T-helper 1 cell treated with Interleukin-12 subunit alpha and Interleukin-12 subunit beta and Interleukin-4 antibody, amounts not matched to agents 30 ng/mL and 1 ng/mL, for 36 hours (primary cell): ENCODE data around the gene PRPF18. TPM values are rescaled to one million over a fixed set of nuclear protein-coding genes. Genes with fewer than 3 reads are reported as not detected.

ENCODE experiments used
- intact Hi-C: fragments of 100-400 bp; cut with micrococcal nuclease; formaldehyde crosslinking; loops from one replicate; pipeline ENCODE4 v1.15.1; 2024
- total RNA-seq: library from RNA; stranded (reverse); gene quantifications from 2 replicates; pipeline ENCODE4 v1.2.3, GENCODE V29; 2022

PRPF18 gene
- total RNA-seq, 1 donor from 2014 or later, result 24.6 TPM

DNA sequence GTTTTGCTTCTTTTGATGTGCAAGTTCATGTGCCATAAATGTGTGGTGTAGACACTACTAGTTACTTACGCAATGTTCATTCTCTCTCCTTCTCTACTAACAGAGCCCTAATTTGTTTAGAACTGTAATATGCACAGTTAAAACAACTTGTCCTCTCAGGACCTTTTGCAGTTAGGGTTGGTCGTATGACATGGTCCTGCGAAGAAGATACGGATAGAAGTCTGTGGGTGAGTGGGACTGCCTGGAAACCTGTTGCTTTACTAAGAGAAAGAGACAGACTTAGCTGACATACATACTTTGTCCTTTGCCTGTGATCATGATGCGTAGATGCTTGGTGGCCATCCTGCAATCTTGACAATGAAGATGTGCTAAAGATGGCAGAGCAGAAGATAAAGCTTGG lies 51.1 kb downstream of the PRPF18 start:
- intact Hi-C loops, result no loop called here

DNA sequence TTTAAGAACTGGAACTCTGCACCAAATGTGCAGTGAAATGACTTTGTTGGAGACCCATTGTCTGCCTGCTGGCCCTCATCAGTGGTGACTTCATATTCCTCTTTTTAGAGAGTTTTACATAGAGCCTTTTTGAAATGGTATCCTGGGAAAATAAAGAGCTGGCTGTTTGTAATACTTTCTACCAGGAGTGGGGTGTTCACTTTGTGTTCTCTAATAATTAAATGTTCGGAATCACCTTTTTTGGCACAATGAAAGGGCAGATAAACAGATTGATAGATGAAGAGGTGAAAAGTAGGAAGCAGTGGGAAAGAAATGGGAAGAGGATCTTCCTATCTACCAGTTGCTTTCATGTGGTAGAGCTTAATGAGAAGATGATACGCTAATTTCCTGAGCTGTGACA lies 55.5 kb downstream of the PRPF18 start:
- intact Hi-C loops, result no loop called here

DNA sequence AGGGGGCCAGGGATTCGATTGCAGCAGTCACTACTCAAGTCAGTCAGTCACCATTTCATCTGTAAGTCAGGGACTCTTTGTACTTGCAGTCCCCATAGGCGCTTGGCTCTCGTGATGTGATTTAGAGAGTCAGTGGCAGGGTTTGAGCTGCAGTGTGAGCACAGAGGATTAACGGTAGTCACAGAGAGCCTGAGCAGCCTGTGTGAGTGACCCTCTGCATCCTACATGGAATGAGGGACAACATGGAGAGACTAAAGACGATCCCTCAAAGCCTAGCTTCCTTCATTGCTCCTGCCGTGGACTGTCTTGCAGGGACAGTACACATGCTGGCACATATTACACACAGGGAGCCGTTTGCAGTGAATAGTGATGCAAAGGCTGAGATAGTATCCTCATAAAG lies 56.3 kb downstream of the PRPF18 start:
- intact Hi-C loops, result no loop called here

- intact Hi-C loops, result no loop called here
Measured at GRCh38 chr10:13644866-13645265, 58.1 kb downstream of the PRPF18 start.

DNA sequence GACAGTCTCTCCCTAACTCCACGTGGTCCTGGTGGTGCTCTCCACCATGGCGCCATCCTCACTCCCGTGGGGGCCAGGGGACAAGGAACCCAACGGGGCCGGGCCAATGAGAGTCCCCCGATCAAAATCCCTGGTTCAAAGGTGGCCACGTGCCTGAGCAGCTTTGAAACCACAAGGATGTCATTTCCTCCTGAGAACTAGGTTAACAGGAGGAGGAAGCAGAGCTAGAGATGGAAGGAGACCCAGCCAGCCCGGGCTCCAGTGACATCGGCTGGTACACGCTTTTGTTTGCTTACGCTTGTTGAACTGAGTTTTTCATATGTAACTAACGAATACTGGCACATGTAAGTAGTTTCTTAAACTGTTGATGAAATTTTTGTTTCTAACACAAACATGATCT lies 61.7 kb downstream of the PRPF18 start:
- intact Hi-C loops, result no loop called here

- intact Hi-C loops, result no loop called here
Measured at GRCh38 chr10:13649844-13650520, 63.2 kb downstream of the PRPF18 start.

GRCh38 chr10:13650961-13651360 lies 64.2 kb downstream of the PRPF18 start:
- intact Hi-C loops, result no loop called here

- intact Hi-C loops, result no loop called here
Measured at GRCh38 chr10:13651969-13652720, 65.4 kb downstream of the PRPF18 start.

DNA sequence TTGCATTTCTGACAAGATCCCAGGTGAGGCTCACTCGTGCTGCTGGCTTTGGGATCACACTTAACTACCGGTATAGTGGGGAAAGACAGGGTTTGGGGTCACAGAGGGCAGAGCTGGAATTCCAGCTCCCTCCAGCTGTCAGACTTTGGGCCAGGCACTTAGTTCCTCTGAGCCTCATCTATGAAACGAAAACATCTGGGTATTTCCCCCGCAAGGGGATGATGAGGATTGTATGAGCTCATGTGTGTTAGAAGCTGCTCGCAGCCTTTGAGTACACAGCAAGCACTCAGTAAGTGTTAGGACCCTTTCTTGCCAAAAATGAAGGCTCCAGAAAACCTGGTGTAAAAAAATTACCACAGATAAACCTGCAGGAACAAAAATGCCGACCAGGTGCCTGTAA lies 66.1 kb downstream of the PRPF18 start:
- intact Hi-C loops, result no loop called here

DNA sequence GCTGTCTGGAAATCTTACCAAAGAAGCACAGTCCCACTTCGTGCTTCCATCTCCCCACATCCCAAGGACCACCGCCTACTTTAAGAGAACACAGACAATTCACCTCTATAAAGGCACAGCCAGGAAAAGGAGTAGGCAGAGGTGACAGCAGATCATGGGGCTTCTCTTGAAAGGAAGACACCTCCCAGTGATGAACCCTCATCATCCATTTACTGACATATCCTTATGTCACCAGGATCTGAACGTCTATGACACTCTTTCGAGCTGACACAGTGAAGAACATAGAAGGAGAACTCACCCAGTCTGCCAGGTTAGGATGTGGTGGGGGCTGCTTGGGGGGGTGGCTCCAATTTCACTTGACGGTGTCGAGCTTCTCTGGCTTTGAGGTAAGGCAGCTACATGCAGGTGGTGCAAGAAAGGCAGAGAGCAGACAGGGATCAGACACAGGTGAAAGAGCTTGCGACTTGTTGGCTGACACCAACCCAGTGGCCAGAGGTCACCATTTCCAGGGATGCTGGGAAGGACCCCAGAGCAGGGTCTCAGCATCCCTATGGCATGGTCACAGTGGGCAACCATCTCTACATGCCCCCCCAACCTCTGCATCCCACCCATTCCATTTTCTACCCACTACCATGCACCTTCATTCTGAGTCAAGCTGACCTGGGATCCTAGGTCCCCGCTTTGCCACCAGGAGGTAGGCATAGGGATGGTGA lies 67.5 kb downstream of the PRPF18 start:
- intact Hi-C loops, result no loop called here

DNA sequence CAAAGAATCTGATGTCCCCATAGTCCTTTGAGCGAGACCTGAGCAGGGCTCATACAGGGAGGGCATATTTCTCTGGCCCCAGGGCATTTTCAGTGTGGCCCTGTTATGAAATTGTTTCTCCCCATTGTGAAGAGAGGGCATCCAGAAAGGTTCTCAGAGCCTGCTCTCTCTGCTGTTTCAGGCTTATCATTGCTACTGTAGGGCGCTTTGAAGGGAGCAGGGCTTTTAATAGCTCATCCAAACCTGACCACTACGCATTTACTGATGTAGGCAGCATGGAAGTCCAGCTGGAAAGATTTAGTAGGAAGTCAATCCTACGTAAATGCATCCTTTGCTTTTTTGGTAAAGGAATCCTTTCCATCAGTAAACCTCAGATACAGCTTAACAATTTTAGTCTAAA lies 68.1 kb downstream of the PRPF18 start:
- intact Hi-C loops, result no loop called here

DNA sequence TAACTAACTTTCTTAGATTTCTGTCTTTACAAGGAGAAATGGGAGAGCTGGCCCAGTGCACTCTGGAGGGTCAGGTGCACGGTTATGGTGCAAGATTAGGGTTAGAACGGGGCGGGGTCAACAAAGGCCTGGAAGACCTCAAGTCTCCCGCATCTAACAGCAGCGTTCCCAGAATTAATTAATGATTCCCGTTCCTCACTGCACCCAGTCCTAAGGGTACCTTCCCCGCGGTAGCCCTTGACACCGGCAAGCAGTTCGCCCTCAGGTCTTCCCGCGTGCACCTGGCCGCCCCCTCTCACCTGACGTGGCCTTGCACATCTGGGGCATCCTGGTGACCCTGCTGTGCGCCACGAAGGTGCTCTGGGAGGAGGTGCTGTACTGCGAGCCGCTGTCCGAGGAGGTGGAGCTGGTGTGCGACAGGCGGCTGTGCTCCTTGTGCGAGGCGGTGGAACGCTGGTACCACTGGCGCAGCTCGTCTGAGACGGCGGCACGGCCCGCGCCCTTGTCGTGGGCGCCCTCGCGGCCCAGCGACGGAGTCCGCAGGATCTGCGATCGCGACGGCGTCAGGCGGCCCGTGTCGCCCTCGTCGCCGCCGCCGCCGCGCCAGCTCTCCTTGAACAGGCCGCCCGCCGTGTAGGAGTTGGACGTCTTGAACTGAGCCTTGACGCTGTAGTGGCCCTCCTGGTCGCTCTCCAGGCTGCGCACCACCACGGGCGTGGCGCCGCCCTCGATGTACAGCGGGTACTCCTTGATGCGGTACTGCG lies 69.8 kb downstream of the PRPF18 start:
- intact Hi-C loops, result no loop called here

- intact Hi-C loops, result no loop called here
Measured at GRCh38 chr10:13657101-13657680, 70.4 kb downstream of the PRPF18 start.

DNA sequence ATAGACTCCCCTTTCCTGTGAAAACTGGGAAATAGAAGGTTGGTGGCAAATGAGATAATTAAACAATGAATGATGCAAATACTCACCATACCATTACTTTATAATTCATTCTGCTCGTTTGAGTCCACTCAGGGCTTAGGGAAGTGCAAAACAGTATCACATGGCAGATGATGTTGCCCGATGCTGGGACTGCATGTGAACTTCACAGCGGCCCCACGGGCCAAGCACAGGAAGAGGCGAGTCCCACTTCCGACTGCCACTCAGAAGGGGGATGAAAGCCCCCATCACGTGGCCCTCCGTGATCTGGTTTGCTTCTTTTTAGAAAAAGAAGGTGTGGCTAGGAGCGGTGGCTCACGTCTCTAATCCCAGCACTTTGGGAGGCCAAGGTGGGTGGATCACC lies 71.5 kb downstream of the PRPF18 start:
- intact Hi-C loops, result no loop called here

- intact Hi-C loops, result no loop called here
Measured at GRCh38 chr10:13658871-13659685, 72.3 kb downstream of the PRPF18 start.

- intact Hi-C loops, result loop anchor here (1.0 to 5.0 kb wide), 3 partner anchors 73 to 527 kb away; partner anchors contain the start of gene PRPF18
Measured at GRCh38 chr10:13659887-13660550, 73.3 kb downstream of the PRPF18 start.

DNA sequence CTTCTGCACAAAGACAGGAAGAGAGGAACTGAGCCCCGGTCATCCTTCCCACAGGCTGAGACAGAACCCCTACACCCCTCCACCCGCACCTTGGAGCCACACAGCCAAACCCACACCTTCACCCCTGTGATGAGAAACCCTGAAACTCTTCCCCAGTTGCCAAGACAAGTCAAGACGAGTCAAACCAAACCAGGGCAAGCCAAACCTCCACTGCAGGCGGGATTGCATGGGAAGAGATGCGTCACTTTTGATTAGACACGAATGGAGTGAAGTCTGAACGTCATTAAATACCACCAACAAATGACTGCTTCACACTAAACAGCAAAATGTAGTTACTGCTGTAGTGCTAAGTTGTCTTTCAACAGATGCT lies 73.8 kb downstream of the PRPF18 start:
- intact Hi-C loops, result loop anchor here (1.0 to 5.0 kb wide), 3 partner anchors 74 to 527 kb away; partner anchors contain the start of gene PRPF18

- intact Hi-C loops, result loop anchor here (2.0 to 5.0 kb wide), 2 partner anchors 74 to 526 kb away; partner anchors contain the start of gene PRPF18
Measured at GRCh38 chr10:13661256-13661655, 74.5 kb downstream of the PRPF18 start.

GRCh38 chr10:13665516-13666262 lies 78.9 kb downstream of the PRPF18 start:
- intact Hi-C loops, result no loop called here
